GM19372 (cell line): ENCODE measurements around the gene BEND4.
"Not testable (repeated sequence)": the region's sequence is repeated elsewhere in the genome, so short reads cannot be mapped to it uniquely, and the experiment has no call there.

Experiments used
- ATAC-seq: cut with Tn5 transposase; IDR thresholded peaks from one replicate; pipeline ENCODE4 v1.9.1; 2021; ENCODE audit warnings: mild to moderate bottlenecking, low read depth, moderate library complexity; ENCODE audit not compliant: unreplicated experiment

Gene BEND4

DNA sequence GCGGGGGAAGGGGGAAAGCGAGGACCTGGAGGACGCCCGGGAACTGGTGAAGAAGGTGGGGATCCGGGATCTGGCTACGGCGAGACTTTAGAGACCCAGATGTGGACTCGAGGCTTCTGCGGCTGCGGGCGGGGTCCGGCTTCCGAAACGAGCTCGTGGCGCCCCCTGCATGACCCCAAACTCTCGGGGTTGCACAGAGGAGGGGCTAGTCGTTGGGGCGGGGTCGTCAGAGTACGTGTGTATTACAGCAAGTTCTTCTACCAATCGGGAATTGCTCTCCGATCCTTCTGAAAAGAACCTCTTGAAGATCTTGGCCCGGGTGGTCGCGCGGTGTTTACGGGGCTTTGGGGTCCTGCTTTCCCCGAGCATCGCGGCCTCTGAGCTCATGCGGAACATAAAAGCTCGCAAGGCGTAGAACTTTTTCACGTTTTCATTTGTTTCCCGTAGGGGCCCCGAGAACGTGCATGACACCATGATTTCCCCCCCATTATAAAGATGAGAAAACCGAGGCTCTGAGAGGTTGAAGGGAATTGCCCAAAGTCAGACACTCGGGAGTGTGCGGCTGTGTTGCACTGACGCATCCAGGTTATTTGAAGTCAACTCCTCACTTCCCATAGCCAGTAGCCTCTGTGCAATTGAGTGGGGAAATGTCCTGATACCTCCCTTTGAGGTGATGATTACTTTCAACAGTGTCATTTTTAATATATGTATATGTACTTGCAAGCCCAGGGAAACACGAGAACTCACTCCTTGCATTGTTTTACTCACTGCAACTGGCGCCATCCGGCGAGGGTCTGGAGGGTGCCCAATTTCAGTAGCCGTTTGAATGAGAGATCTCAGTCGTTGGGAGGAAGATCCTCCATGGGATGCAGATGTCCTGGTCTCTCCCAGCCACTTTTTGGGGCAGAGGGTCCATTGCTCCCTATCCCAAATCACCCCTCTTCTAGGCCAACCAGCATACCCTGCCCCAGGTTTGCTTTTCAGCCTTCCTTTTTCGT is at the start of gene BEND4:
TSS of gene BEND4 (minus strand) at position 149 of the 998 bp plus-strand sequence. CDS start 512 bp downstream, outside the sequence.
- ATAC-seq = peak; percentile 16

DNA sequence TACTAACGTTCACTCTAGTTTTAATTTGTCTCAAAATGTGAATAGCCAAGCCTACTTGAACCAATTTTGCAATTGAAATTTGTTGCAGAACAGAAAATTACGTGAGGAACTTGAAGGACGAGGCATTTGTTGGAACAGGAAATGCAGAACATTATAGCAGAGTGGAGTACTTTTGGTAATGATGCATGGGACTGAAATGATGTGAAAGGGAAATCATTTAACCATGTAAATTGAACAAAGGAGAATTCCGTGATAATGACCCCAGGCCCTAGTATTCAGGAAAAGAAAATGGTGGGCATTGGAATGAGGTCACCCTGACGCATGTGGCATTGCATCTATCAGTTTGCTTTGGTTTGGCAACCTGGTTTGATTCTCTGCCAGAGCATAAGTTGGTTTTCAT is 44.9 kb upstream of the BEND4 start:
- no peak for ATAC-seq

DNA sequence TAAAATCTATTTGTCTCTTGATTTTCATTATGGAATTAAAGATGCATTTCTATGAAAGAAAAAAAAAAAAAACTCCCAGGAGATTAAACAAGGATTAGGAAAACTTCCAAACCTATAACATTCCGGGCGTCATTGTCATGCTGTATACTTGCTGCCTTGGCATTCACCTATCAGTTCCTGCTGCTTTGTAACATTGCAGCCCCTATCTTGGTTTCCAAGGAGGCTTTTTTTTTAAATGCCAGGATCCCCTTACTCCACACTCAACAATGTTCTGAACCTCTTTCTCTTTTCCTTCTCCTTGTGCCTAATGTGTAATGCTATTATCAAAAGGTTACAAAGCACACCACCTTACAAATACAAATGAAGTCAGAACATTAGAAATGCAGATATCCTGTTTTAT is 20.5 kb upstream of the BEND4 start:
- no peak for ATAC-seq

DNA sequence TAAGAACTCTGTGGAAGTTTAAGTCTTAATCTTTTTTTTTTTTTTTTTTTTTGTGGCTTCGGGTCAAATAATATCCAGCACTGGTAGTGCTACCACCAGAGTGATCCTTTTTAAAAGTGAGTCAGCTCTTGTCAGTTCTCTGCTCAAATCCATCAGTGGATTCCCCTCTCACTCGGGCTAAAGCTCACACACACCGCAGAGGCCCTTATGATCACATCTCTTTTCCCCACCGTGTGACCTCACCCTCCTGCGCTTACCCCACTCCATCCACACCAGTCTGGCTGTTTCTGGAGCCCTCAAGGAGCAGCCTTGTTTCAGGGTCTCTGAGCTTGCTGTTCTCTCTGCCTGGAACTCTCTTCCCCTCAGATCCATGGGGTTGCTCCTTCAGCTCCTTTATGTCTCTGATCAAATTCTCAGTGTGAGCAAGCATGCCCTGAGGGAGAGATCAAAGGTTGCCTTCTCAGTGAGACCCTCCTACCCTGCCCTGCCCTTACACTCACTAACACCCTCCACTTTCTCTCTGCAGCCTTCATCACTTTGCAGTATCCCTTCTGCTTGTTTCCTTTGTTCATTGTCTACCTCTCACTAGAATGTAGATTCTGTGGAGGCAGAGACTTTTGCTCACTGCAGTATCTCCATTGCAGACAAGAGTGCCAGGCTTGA is 19.8 kb upstream of the BEND4 start:
- ATAC-seq = no peak

DNA sequence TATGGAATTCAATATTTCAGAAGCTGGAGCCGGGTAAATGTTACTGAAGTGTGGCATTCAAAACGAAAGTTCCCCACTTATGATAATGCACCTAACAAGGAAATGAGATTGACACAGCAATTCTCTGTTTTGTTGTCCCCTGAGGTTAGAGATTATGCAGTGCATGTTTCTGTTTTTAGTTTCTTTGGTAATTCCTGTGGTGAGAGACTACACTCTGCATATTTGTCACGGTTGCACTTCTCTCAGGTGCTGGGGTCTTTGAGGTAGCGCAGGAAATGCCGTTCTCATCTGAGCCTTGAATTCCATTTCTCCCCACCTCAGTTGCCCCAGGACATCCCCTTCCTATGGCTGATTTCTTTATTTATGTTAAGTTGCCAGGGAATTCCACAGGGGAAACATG is 15.3 kb upstream of the BEND4 start:
- peak; percentile 100 for ATAC-seq

DNA sequence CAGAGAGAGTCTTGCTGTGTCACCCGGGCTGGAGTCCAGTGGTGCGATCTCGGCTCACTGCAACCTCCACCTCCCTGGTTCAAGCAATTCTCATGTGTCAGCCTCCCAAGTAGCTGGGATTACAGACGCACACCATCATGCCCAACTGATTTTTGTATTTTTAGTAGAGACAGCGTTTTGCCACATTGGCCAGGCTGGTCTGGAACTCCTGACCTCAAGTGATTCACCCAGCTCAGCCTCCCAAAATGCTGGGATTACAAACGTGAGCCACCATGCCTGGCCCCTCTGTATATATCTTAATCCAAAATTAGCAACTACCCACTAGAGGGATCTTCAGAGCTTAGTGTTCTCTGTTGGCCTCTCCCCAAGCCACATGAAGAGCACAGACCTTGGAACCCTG is 13.7 kb upstream of the BEND4 start:
- not testable (repeated sequence) for ATAC-seq

DNA sequence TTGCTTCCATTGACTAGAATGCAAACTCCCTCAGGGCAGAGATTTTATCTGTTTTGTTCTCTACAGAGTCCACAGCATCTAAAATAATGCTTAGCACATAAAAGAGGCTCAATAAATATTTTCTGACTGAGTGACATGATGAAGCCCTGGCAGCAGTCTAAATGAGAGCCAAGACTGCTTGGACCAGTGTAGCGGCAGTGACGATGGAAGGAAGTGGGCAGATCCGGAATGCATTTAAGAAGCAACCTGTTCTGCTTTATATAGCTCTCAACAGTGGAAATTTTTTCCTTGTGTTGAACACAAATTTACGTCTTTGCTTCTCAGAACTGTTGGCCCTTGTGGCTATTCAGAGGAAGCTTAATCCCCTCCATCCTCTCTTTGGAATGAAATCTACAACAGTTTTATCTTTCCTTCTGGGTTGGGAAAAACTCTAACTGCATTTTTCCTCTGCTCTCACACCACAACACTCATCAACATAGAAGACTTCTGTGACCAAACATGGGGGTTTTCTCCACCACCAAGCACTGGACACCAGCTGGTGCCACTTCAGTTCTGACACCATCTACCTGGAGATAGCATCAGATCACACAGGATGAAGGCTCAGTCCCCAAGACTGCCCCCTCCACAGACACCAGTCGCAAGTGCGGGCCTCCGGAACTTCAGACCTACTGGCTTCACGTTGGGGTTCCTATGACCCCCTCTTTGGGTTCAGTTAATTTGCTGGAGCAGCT is 7.0 kb upstream of the BEND4 start:
- no peak for ATAC-seq

DNA sequence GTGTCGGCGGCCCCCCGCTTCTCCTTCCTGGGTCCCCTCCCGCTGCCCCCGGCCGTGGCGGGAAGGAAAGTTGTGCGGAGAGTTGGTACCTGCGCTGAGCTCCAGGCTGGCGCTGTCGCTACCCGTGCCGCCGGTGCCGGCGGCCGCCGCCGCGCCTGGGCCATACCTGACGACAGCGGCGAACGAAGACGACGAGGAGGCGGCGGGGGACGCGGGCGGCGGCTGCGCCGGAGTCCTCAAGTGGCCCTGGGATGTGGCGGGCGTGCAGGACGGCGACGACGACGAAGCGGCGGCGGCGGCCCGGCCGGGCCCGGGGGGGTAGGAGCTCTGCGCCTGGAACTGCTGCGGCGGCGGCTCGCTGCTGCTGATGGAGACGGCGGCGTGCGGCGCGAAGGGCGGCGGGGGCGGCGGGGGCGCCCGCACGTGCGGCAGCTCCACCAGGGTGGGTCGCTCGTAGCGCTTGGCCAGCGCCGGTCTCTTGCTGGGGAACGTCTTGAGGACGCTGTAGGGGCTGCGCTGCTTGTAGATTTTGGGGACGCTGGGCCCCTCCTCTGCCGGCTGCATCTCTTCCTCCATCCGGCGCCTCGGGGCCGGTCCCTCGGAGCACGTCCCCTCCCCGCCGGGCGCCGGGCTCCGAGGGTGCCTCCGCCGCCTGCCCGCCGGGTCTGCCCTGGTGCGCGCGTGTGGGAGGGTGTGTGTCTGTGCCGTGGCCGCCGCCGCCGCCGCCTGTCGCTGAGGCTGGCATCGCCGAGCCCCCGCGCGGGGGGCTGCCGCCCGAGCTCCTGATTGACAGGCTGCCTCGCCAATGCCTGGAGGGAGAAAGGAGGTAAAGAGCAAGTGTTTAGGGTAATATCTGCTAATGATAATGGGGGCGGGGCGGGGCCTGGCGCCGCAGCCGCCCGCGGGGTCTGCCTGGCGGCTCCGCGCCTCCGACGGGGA is 618 bp downstream of the BEND4 start:
- peak; percentile 61 for ATAC-seq

DNA sequence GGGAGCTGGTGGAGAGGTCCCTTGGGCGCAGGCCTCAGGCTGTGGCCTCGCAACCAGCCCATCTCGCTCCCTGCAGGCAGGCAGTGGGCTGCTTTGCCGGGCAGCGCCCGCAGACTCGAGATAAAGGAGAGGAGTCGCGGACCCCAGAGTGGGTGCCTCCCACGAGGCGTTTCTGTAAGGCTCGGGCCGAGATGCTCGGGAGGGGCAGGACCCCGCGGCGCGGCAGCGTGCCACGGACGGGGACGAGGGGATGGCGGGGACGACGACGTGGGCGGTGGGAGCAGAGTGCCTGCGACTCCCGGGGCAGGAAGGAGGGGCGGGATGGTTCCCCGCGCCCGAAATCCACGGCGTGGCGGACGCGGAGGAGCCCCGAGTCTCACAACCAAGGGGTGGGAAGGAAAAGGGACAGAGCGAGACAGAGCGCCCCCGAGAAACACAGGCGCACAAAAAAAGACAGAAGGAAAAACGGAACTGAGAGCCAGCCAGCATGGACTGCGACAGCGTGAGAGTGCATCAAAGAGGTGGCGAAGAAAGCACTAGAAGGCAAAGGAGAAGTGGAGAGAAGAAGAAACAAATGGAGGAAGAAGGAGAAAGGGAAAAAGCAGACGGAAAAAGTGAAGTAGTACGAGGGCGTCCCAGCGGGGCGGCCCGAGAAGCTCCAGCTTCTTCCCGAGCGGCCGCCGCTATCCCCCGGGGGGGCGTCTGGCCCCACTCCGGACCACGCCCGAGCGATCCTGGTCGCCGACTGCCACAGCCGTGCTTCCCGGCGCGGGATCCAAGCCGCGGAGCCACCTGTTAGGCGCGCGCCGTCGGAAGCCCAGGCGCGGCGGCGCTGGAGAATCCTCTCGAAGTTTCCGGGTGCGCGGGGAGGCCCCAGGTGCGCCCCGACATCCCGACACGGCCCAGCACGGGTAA is 1.5 kb downstream of the BEND4 start:
- peak; percentile 15 for ATAC-seq

DNA sequence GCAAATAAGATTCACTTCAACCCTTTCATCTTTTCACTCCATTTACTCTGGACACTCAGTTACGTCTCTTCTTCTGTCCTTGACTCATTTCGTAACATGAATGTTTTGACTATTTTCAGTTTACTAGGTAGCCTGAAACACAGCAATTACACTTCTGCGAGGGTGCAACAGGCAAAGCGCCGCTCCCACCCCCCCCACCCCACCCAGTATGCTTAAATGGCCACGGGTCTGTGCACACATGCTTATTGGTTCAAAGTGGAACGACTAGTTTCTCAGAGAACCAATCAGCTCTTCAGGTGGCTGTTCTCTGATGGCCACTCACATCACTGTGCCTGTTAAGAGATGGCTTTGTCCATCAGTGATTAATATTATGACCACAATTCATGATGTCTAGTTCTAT is 3.5 kb downstream of the BEND4 start:
- ATAC-seq = no peak

DNA sequence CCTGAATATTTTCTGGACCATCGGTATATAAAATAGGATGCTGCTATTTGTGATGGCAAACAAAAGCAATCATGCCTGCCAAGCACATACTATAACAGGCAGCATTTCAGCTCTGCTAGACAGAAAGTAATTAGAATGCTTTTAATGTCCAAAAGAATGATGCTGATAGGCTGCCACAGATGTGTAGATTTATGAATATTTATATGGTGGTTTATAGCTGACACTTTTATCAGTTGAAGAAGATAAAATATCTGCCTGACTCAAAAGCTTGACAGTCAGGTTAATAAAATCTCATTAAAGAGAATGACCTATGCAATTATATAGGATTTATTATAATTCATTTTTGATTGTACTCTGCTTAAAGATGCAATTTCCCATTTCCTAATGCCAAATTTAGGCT is 4.0 kb downstream of the BEND4 start:
- no peak for ATAC-seq

DNA sequence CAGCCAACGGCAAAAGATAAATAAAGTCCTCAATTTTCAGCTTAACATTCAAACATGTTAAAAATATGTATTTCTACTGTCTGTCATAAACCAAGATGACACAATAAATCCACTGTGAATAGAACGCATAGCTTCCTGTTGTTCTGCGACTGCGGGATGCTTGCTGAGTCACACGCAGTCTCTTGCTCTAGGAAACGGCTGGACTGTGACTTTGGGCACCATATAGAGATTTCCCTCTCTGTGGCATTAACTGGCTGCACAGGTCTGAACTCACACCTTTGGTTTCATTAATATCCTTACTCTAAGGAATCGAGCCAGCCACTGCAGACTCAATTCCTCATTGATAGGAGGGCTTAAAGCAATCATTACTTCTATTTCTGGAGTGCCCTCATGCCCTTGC is 8.4 kb downstream of the BEND4 start:
- no peak for ATAC-seq

DNA sequence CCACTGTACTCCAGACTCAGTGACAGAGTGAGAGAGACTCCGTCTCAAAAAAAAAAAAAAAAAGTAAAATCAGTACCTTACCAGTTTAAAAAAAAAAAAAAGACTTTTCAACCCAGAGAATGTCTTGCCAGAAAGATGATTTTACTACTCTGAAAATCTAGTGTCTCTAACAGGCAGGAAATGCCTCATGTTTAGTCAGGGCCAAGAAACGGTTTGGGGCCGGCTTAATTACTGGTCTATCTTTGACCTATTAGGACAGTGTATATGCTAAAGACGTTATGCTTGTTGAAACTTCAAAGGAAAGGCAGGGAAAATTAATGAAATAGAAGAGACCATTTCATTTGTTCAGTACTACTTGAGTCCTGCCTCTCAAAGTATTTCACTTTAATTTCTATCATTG is 9.9 kb downstream of the BEND4 start:
- ATAC-seq = no peak

DNA sequence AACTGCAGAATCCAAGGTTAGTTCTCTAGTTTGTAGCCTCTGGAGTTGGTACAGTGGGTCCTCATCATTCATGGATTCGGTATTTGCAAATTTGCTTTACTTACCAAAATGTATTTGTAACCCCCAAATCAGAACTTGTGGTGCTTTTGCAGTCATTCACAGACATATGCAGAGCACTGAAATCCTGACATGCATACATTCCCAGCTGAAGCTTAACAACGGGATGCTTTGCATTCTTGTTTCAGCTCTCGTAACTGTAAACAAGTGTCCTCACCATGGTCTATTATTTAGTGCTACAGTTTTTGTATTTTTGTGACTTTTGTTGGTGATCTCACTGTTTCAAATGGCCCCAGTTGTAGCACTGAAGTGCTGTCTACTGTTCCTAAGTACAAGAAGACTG is 16.1 kb downstream of the BEND4 start:
- no peak for ATAC-seq

DNA sequence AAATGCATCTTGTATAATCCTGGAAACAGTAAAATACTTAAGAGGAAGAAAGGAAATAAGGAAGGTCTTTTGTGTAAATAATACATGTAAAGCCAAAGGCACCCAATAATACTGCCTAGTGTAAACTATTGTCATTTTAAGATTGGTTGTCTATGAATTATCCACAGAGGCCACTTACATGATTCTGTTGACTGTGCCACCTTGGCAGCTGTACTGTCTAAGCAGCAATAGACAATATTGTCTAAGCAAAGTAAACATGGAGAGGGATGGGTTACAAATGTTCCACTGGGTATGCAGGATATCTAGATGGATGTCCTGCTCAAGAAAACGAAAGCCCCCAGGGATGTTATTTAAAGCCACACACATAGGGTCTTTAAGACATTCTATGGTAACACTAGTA is 19.4 kb downstream of the BEND4 start:
- ATAC-seq = no peak

DNA sequence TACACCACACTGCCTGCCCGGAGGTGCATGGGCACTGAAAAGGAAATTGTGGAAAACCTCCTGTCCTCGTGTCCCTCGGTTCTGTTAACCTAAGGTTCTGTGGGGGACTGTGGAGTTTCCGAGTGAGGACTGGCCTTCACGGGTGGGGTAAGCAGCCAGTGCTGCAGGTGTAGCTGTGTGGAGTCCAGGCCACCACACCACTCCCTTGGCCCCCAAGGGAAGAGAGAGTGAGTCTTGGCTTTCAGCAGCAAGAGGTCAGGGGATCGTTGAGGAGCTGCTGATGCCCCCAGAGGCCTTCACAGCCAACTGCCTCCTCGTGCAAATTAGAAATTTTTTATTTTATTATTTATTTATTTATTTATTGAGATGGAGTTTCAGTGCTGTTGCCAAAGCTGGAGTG is 20.4 kb downstream of the BEND4 start:
- no peak for ATAC-seq

DNA sequence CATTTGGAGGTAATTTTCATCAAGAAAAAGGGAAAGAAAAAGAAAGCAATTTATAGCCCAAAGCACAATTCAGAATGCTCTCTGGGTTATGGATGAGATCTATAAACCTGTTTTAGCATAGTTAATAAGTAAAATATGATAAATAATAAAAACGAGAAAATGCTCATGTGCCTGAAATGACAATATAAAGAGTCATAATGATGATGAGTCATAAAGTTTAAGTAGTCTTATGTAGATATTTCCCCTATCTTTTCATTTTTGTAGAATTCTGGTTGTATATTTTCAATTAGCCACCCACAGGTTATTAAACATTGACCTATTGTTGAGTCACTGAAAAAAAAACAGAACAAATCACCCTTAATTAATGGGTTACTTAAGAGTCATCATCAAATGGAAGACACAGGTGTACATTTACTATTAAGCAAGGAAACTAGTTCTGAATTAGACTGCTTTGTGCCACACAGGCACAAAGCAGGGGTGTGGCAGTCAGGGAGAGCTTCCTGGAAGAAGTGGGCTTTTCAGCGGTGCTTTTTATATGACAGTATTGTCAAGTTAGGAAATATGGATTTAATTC is 29.3 kb downstream of the BEND4 start:
- no peak for ATAC-seq

DNA sequence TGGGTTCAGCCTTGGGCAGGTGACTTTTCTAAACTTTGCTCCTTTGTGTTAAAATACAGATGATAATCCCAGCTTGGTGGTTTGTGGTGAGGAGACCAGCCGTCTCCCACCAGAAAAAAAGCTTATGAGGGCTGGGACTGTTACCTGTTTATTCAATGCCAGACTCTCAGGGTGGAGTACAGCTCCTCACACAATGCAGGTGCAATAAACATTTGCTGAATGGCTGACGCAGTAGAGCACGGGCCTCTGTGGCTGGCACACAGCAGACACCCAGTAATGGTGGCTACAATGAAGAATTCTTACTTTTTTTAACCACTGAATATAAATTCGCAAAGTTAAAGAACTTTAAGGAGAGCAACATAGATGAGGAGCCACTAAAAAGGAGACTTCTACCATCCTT is 30.2 kb downstream of the BEND4 start:
- no peak for ATAC-seq

DNA sequence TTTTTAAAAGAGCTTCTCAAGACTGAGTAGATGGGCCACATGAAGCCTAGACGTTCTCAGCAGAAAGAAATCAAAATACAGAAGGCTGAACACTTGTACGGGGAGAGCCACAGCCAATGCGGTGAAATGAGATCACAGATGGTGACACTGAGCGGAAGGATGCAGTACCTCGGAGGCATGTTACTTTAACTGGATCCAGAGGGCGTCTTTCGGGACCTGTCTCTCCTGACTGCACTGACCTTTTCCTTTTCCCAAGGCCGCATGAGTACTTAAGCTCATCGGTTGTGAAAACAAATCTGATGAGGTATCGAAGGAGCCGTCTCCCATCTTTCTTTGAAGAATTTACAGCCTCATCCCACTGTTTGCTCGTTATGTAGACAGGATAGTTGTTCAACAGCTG is 32.6 kb downstream of the BEND4 start:
- ATAC-seq = no peak
